ENCODE results near the gene TP73.
A peak's percentile ranks its signal among the peaks of the same experiment; 100 is the strongest.

The TP73 gene

DNA sequence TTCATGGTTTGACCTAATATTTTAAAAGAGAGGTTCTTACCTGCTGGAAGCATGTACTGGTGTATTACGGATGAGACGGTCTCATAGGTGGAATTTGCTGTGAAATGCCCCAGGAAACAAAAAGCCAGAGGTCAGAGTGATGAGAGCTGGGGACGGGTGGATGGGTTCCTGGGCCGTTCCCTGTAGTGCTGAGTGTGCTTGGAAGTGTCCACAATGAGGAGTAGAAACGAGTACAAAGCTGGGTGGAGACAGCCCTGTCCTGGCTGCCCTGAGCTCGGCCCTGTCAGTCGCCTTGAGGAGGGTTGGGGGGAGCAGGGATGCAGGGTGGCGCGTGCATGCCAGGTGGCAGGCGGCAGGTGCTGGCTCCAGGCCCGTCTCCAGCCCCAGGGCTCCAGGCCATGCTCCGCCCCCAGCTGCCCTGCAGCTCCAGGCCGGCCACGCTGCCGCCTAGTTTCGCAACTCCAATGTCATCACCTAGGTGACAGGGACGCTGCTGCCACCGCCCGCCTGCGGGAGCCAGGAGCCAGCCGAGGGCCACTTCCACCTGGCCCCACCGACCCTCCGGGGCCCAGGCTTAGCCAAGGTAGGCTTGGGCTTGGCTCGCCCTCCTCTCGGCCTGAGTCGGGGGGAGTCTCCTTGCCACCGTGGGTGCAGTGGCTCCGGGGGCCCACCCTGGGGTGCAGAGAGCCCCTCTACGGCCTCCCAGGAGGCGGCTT is 16.4 kb downstream of the TP73 start:
- Mint-ChIP-seq H3K27ac (ENCODE audit: low read depth) (no peak overlapping the region), H3K4me1 (peaks cover 15% of the 10 kb centered on the region)

DNA sequence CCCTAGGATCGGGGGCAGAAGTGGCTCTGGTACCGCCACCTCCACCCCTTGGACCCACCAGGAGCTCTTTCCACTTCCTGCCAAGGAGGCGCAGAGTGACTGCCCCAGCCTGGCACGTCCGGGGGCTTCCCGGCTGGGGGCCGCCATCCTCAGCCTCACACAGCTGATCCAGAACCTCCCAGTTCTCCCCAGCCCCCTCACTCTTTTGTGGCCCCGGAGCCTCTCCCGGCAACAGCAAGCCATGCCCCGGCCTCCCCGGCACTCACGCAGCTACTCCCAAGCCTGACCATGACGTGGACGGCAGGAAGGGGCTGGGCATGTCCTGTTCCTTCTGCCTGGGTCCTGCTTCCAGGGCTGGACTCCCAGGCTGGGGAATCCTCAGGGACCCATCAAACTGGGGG is 17.1 kb downstream of the TP73 start:
- peaks cover 50% of the 10 kb centered on the region for H3K27me3 Mint-ChIP-seq

More for the DNA sequence above, 16.4 kb downstream of the TP73 start:
- Mint-ChIP-seq H3K9me3 (no peaks in the 10 kb centered on the region), H3K27me3 (peaks cover 48% of the 10 kb centered on the region), H3K36me3 (ENCODE audit: insufficient read depth) (peaks cover 4% of the 10 kb centered on the region), H3K4me3 (no peak overlapping the region)
- DNase-seq (ENCODE audit: low spot score in 2 of 2) (no peak), ATAC-seq (replicated peaks; ENCODE audit: extremely low read depth, poor library complexity, severe bottlenecking) (no peak)

DNA sequence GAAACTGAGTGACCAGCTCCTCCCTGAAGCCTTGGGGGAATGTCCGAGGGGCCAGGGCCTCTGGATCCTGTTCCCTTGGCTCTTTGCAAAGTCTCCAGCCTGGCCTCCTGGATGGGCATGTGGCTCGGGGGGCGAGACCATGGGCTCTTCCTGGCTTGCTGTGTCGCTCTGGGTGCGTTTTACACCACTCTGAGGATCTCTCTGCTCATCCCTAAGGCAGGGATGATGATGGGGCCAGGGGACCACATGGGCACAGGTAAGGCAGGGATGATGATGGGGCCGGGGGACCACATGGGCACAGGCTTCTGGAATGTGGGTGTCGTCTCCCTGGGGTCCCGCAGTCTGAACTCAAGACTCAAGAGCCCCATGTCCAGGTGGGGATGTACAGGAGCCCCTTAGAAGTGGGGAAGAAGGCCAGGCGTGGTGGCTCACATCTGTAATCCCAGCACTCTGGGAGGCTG is 17.7 kb downstream of the TP73 start:
- no peak for ATAC-seq (replicated peaks; ENCODE audit: extremely low read depth, poor library complexity, severe bottlenecking)
- DNase-seq (ENCODE audit: low spot score in 2 of 2), result no peak
- H3K27me3 Mint-ChIP-seq, result peaks cover 50% of the 10 kb centered on the region
- H3K9me3 Mint-ChIP-seq, result no peaks in the 10 kb centered on the region
- no peak overlapping the region for H3K27ac Mint-ChIP-seq (ENCODE audit: low read depth)
- H3K36me3 Mint-ChIP-seq (ENCODE audit: insufficient read depth), result peaks cover 4% of the 10 kb centered on the region
- H3K4me1 Mint-ChIP-seq, result peaks cover 16% of the 10 kb centered on the region
- no peak overlapping the region for H3K4me3 Mint-ChIP-seq

More for the DNA sequence above, 17.1 kb downstream of the TP73 start:
- no peaks in the 10 kb centered on the region for H3K9me3 Mint-ChIP-seq
- H3K27ac Mint-ChIP-seq (ENCODE audit: low read depth), result no peak overlapping the region
- H3K4me3 Mint-ChIP-seq, result no peak overlapping the region
- DNase-seq (ENCODE audit: low spot score in 2 of 2) (no peak), ATAC-seq (replicated peaks; ENCODE audit: extremely low read depth, poor library complexity, severe bottlenecking) (no peak)
- peaks cover 16% of the 10 kb centered on the region for H3K4me1 Mint-ChIP-seq
- H3K36me3 Mint-ChIP-seq (ENCODE audit: insufficient read depth), result peaks cover 4% of the 10 kb centered on the region

DNA sequence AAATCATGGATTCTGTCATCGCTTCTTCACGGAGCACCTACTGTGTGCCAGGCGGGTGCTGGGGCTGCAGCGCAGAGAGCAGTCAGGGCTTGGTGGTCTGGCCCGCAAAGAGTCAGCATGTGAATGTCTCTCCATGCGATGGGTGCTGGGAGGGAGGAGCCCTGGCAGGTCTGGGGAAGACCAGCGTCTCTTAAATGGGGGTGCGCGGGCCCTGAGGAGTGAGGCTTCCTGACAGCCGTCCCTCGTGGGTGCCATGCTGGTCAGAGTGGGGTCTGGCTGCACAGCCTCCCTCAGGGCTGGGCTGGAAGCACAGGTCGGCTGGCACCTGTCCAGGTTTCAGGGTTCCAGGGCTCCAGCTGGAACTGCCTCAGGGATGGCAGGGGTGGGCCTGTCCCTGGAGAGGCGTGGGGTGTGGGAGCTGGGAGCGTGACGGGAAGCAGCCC is 18.5 kb downstream of the TP73 start:
- peaks cover 4% of the 10 kb centered on the region for H3K36me3 Mint-ChIP-seq (ENCODE audit: insufficient read depth)
- no peak for ATAC-seq (replicated peaks; ENCODE audit: extremely low read depth, poor library complexity, severe bottlenecking)
- H3K9me3 Mint-ChIP-seq, result no peaks in the 10 kb centered on the region
- H3K4me1 Mint-ChIP-seq, result peaks cover 16% of the 10 kb centered on the region
- H3K27ac Mint-ChIP-seq (ENCODE audit: low read depth), result no peak overlapping the region
- no peak for DNase-seq (ENCODE audit: low spot score in 2 of 2)
- H3K4me3 Mint-ChIP-seq, result no peak overlapping the region
- H3K27me3 Mint-ChIP-seq, result peaks cover 50% of the 10 kb centered on the region

GRCh38 chr1:3671371-3672180 is 19.3 kb downstream of the TP73 start:
- peak overlapping the region; percentile 23 for H3K4me3 Mint-ChIP-seq
- DNase-seq (ENCODE audit: low spot score in 2 of 2), result no peak
- H3K27ac Mint-ChIP-seq (ENCODE audit: low read depth), result no peak overlapping the region
- H3K9me3 Mint-ChIP-seq, result no peaks in the 10 kb centered on the region
- ATAC-seq (replicated peaks; ENCODE audit: extremely low read depth, poor library complexity, severe bottlenecking), result no peak
- H3K4me1 Mint-ChIP-seq, result peaks cover 16% of the 10 kb centered on the region
- peaks cover 46% of the 10 kb centered on the region for H3K27me3 Mint-ChIP-seq
- peaks cover 5% of the 10 kb centered on the region for H3K36me3 Mint-ChIP-seq (ENCODE audit: insufficient read depth)

DNA sequence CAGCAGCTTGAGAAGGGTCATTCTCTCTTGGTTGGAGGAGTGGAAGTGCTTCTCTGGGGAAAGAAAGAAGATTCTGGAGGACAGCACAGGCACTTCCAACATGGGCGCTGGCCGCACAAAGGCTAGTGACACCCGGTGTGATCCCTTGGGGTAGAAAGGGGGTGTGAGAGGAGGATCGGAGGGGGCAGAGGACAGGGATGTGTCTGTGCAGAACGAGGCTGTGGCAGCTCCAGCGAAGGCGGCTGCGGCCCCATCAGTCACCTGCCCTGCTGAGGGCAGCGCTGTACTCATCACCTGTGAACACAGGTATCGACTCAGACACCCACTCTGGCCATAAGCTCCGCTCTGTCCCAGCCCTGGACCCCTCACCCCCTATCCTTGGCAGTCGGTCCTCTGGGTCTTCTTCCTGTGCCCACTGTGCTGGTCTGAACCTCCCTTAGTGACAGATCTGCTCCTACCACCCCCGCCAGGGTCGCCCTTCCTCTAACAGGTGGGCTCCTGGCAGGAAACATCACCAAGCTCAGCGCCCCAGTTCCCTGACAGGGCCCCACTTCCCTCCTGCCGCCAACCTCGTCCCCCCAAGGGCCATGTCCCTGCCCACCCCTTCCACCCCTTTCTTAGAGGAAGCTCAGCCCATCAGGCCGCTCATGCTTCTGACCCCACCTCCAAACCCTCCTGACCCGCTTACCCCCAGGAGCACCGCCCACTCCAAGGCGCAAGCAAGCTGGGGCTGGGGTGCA is 20.1 kb downstream of the TP73 start:
- ATAC-seq (replicated peaks; ENCODE audit: extremely low read depth, poor library complexity, severe bottlenecking) (no peak), DNase-seq (ENCODE audit: low spot score in 2 of 2) (no peak)
- Mint-ChIP-seq H3K27ac (ENCODE audit: low read depth) (no peak overlapping the region), H3K9me3 (no peaks in the 10 kb centered on the region), H3K27me3 (peaks cover 39% of the 10 kb centered on the region), H3K4me3 (peak overlapping the region; percentile 72), H3K36me3 (ENCODE audit: insufficient read depth) (peaks cover 5% of the 10 kb centered on the region), H3K4me1 (peaks cover 16% of the 10 kb centered on the region)

- Mint-ChIP-seq H3K36me3 (ENCODE audit: insufficient read depth) (peaks cover 5% of the 10 kb centered on the region), H3K4me3 (peak overlapping the region; percentile 72), H3K4me1 (peaks cover 21% of the 10 kb centered on the region), H3K9me3 (no peaks in the 10 kb centered on the region), H3K27me3 (peaks cover 37% of the 10 kb centered on the region), H3K27ac (ENCODE audit: low read depth) (peak overlapping the region; percentile 90)
- DNase-seq (ENCODE audit: low spot score in 2 of 2), result no peak
- no peak for ATAC-seq (replicated peaks; ENCODE audit: extremely low read depth, poor library complexity, severe bottlenecking)
Observed at GRCh38 chr1:3672971-3673361, 20.6 kb downstream of the TP73 start.

DNA sequence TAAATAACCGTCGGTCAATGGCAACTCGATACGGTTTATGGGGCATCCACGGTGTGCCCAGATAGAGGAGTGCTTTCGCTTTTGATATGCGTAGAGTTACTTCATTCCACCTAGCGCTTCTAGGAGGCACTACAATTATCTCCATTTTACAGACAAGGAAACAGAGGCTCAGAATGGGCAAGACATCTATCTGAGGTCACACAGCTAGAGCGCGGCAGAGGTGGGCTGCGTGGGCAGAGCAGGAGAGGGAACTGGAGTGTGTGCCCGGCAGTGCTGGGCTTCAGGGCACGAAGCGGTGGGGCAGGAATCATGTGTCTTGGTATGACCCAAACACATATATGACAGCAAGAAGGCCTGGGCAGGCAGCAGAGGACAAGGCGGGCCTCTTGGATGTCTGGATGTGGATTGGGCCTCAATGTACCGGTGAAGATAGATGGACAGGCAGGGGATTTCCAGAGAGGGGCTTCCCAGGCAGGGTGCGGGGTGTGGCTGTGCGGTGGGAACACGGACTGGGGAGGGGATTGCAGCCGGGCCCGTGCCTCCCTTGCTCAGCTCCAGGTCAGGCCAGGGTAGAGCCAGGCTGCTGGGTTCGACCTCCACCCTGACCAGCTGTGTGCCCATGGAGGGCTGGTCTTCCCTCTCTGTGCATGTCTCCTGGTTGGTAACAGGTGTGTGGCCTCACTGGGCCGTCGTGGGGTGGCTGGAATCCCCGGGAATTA is 21.2 kb downstream of the TP73 start:
- no peak for ATAC-seq (replicated peaks; ENCODE audit: extremely low read depth, poor library complexity, severe bottlenecking)

DNA sequence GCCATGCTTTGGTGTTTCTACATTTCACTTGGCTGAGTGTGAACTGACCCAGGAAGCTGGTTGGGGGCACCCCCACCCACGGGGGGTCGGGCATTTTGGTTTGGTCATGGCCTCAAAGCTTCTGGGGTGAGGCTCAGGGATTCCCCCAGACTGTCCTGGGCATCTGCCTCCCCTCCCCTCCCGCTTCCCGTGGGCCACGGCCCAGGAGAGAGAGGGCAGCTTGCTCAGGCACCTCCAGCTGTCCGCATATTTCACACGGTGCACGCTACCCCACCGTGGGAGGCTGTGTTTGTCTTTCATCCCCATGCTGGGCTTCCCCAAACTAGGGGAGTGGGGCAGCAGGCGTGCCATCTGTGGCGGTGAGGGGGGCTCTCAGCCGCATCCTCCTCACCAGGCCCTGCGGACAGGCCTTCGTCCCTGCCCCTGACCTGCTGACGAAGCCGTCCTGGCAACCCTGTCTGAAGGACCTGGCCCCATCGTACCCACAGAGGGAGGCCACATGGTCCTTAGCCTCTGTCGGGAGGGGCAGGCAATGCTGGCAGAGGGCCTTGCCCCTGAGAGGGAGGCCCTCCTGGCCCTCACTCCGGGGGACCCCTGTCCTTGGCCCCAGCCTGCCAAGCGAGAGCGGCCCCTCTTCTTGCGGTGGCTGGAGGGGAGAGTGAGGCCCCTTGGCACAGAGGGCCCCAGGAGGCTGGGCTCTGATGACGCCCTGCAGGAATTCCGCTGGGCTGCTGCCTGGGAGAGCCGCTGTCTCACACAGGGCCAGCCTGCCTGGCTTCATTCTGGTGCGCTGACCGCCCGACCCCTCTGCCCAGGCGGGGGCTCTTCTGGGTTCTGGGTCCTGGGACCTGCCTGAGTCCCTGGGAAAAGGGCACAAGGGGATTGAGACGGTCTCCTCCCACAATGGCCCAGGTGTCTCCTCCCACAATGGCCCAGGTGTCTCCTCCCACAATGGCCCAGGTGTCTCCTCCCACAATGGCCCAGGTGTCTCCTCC is 22.1 kb downstream of the TP73 start:
- peaks cover 7% of the 10 kb centered on the region for H3K36me3 Mint-ChIP-seq (ENCODE audit: insufficient read depth)
- H3K4me3 Mint-ChIP-seq, result no peak overlapping the region
- peaks cover 28% of the 10 kb centered on the region for H3K4me1 Mint-ChIP-seq
- DNase-seq (ENCODE audit: low spot score in 2 of 2) (no peak), ATAC-seq (replicated peaks; ENCODE audit: extremely low read depth, poor library complexity, severe bottlenecking) (no peak)
- no peak overlapping the region for H3K27ac Mint-ChIP-seq (ENCODE audit: low read depth)
- H3K27me3 Mint-ChIP-seq, result peaks cover 28% of the 10 kb centered on the region
- no peaks in the 10 kb centered on the region for H3K9me3 Mint-ChIP-seq

More for the DNA sequence above, 21.2 kb downstream of the TP73 start:
- Mint-ChIP-seq H3K4me3 (peak overlapping the region; percentile 72), H3K27me3 (peaks cover 31% of the 10 kb centered on the region), H3K9me3 (no peaks in the 10 kb centered on the region), H3K27ac (ENCODE audit: low read depth) (peak overlapping the region; percentile 90), H3K4me1 (peaks cover 24% of the 10 kb centered on the region), H3K36me3 (ENCODE audit: insufficient read depth) (peaks cover 7% of the 10 kb centered on the region)
- DNase-seq (ENCODE audit: low spot score in 2 of 2), result no peak

DNA sequence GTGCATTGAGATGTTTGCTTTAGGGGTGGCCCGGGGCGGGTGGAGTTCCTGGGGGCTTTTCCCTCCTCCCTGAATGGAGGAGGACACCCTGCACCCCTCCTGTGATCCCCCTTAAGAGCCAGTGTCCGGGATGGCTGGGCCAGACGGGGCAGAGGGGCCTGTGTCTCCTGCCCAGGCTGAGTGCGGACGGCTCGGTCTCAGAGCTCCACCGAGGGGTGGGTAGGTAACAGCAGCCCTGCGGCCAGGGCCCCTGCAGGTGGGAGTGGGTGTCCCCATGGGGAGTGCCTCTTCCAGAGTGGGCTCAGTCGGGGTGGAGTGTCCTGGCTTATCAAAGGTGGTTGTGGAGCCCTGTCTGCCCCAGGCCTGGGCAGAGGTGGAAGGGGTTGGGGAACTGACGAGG is 23.1 kb downstream of the TP73 start:
- Mint-ChIP-seq H3K9me3 (peaks cover 4% of the 10 kb centered on the region), H3K27ac (ENCODE audit: low read depth) (no peak overlapping the region), H3K36me3 (ENCODE audit: insufficient read depth) (peaks cover 5% of the 10 kb centered on the region), H3K4me1 (peaks cover 35% of the 10 kb centered on the region), H3K4me3 (no peak overlapping the region), H3K27me3 (peaks cover 28% of the 10 kb centered on the region)
- no peak for DNase-seq (ENCODE audit: low spot score in 2 of 2)
- no peak for ATAC-seq (replicated peaks; ENCODE audit: extremely low read depth, poor library complexity, severe bottlenecking)

Data from central memory CD8-positive, alpha-beta T cell (primary cell).